ENCODE data around the gene KIF13A. TPM values are rescaled to one million over a fixed set of nuclear protein-coding genes. Genes with fewer than 3 reads are reported as not detected.
"Not testable (repeated sequence)": the region's sequence is repeated elsewhere in the genome, so short reads cannot be mapped to it uniquely, and the experiment has no call there.

Gene KIF13A
- total and polyA plus RNA-seq, 4 donors, result 14.2 to 97.4 (median 31.7) TPM

DNA sequence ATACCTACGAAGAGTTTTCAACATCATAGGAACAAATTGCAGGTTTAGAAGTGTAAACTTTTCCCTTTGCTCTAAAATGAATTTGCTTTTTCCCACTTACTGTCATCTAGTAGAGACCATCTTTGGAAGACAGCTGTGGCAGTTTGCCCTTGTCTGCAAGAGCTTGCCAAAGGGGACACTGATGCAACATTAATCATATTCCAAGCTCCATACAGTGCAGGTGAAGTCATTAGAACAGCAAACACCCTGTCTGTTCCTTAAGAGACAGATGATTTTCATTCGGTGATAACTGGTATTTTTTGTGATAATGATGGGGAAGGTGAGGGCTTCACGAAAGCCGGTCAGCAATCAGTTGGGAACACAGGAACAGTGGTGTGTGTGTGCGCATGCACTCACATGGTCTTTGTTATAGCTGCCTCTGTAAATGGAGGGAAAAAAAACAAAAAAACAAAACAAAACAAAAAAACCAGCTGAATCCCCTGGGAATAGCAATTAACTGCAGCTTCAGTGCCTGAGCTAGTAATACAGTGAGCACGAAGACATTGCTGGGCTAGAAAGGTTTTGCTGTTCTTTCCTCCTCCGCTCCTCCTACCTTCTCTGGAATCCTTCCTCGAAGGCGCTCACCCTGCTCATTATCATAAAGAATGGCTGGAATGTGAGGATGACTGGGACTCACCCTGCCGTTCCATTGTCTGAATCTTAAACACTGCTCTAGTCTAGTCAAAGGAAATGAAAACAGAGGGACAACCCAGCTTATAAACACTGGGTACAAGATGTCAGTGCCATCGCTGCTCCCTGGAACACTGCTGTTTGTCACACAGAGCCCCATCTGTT is 35.2 kb upstream of the KIF13A start:
- DNase-seq, result no peak
- ATAC-seq (ENCODE audit: insufficient read depth, low FRiP score), result no peak

GRCh38 chr6:18021166-18021850 is 33.9 kb upstream of the KIF13A start:
- TF ChIP-seq, protein P1, sequence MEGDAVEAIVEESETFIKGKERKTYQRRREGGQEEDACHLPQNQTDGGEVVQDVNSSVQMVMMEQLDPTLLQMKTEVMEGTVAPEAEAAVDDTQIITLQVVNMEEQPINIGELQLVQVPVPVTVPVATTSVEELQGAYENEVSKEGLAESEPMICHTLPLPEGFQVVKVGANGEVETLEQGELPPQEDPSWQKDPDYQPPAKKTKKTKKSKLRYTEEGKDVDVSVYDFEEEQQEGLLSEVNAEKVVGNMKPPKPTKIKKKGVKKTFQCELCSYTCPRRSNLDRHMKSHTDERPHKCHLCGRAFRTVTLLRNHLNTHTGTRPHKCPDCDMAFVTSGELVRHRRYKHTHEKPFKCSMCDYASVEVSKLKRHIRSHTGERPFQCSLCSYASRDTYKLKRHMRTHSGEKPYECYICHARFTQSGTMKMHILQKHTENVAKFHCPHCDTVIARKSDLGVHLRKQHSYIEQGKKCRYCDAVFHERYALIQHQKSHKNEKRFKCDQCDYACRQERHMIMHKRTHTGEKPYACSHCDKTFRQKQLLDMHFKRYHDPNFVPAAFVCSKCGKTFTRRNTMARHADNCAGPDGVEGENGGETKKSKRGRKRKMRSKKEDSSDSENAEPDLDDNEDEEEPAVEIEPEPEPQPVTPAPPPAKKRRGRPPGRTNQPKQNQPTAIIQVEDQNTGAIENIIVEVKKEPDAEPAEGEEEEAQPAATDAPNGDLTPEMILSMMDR (IDR thresholded peaks at IDR 0.05; ENCODE audit: control extremely low read depth, extremely low read depth), result no peak
- H3K4me1 ChIP-seq (ENCODE audit: control insufficient read depth in 5 of 5, insufficient read depth in 5 of 5, low read length in 5 of 5), result peaks cover 0 to 6% (median 2%) of the 10 kb centered on the region in 5 donors

More for the DNA sequence above, 35.2 kb upstream of the KIF13A start:
- no peaks in the 10 kb centered on the region for H3K36me3 ChIP-seq (ENCODE audit: control insufficient read depth in 4 of 4, insufficient read depth in 4 of 4, low read length in 4 of 4)
- H3K27me3 ChIP-seq (ENCODE audit: control insufficient read depth in 3 of 3, insufficient read depth in 3 of 3, low read length in 2 of 3), result no peaks in the 10 kb centered on the region
- WGBS, 2 donors, result 68 to 80% methylated on average over 11 of the region's 11 CpGs
- no peak overlapping the region for H3K9ac ChIP-seq (ENCODE audit: insufficient read depth in 1 of 2, low read length in 2 of 2)
- H3K4me1 ChIP-seq (ENCODE audit: control insufficient read depth in 5 of 5, insufficient read depth in 5 of 5, low read length in 5 of 5), result peaks cover 0 to 6% (median 2%) of the 10 kb centered on the region in 5 donors
- no peak overlapping the region for H3K4me3 ChIP-seq
- no peaks in the 10 kb centered on the region for H3K9me3 ChIP-seq (ENCODE audit: control insufficient read depth in 4 of 4, insufficient read depth in 3 of 4, low read length in 3 of 4)
- no peak overlapping the region for H3K27ac ChIP-seq (ENCODE audit: low read depth in 1 of 2, low read length in 1 of 2)
- TF ChIP-seq, protein P1 (IDR thresholded peaks at IDR 0.05; ENCODE audit: control extremely low read depth, extremely low read depth), result no peak

GRCh38 chr6:18020545-18020944 is 33.1 kb upstream of the KIF13A start:
- not testable (repeated sequence) for H3K4me1 ChIP-seq (ENCODE audit: control insufficient read depth in 5 of 5, insufficient read depth in 5 of 5, low read length in 5 of 5); ATAC-seq (ENCODE audit: insufficient read depth, low FRiP score); H3K36me3 ChIP-seq (ENCODE audit: control insufficient read depth in 4 of 4, insufficient read depth in 4 of 4, low read length in 4 of 4); H3K4me3 ChIP-seq; H3K9ac ChIP-seq (ENCODE audit: insufficient read depth in 1 of 2, low read length in 2 of 2); H3K27me3 ChIP-seq (ENCODE audit: control insufficient read depth in 3 of 3, insufficient read depth in 3 of 3, low read length in 2 of 3); H3K9me3 ChIP-seq (ENCODE audit: control insufficient read depth in 4 of 4, insufficient read depth in 3 of 4, low read length in 3 of 4); DNase-seq; H3K27ac ChIP-seq (ENCODE audit: low read depth in 1 of 2, low read length in 1 of 2)
- WGBS, 2 donors, result 89 to 91% methylated on average over 5 of the region's 5 CpGs

More at GRCh38 chr6:18021166-18021850, 33.9 kb upstream of the KIF13A start:
- WGBS, 2 donors, result 87 to 91% methylated on average over 18 of the region's 18 CpGs
- ATAC-seq (ENCODE audit: insufficient read depth, low FRiP score) (no peak), DNase-seq (no peak)
- Histone ChIP-seq H3K9ac (ENCODE audit: insufficient read depth in 1 of 2, low read length in 2 of 2) (no peak overlapping the region), H3K36me3 (ENCODE audit: control insufficient read depth in 4 of 4, insufficient read depth in 4 of 4, low read length in 4 of 4) (no peaks in the 10 kb centered on the region), H3K4me3 (no peak overlapping the region), H3K27me3 (ENCODE audit: control insufficient read depth in 3 of 3, insufficient read depth in 3 of 3, low read length in 2 of 3) (no peaks in the 10 kb centered on the region), H3K9me3 (ENCODE audit: control insufficient read depth in 4 of 4, insufficient read depth in 3 of 4, low read length in 3 of 4) (no peaks in the 10 kb centered on the region), H3K27ac (ENCODE audit: low read depth in 1 of 2, low read length in 1 of 2) (no peak overlapping the region)
